HepG2 (cell line): ENCODE results near the gene FBXL13. TPM values are rescaled to one million over a fixed set of nuclear protein-coding genes. Genes with fewer than 3 reads are reported as not detected.

ENCODE experiments used
- ARHGAP35 ChIP-seq: sonication (generic); formaldehyde crosslinking; IDR thresholded peaks from 2 replicates; pipeline ENCODE4 v1.9.0; 2022; ENCODE audit warnings: mild to moderate bottlenecking, inconsistent platforms, moderate library complexity, missing genetic modification reagents, borderline replicate concordance
- CREM ChIP-seq, 2 experiments: sonication (generic) in 1 of 2; formaldehyde crosslinking in 1 of 2; IDR thresholded peaks; 2 replicates each; pipeline versions ENCODE4 v1.4.0 to v1.6.1; 2016 to 2020; ENCODE audit warnings: antibody characterized with exemption in 1 of 2, mild to moderate bottlenecking in 1 of 2, missing genetic modification reagents in 1 of 2
- ELF1 ChIP-seq: sonication (generic); formaldehyde crosslinking; IDR thresholded peaks from 2 replicates; pipeline ENCODE4 v1.4.0; 2020; ENCODE audit warnings: missing genetic modification reagents
- JARID2 ChIP-seq: sonication (generic); formaldehyde crosslinking; IDR thresholded peaks from 2 replicates; pipeline ENCODE4 v1.8.1; 2023; ENCODE audit warnings: missing genetic modification reagents, inconsistent platforms; ENCODE audit not compliant: insufficient replicate concordance
- KDM4B ChIP-seq: sonication (generic); formaldehyde crosslinking; IDR thresholded peaks from 2 replicates; pipeline ENCODE4 v1.4.0; 2020; ENCODE audit warnings: missing genetic modification reagents
- KLF6 ChIP-seq: IDR thresholded peaks from 2 replicates; pipeline ENCODE4 v1.8.0; 2016; ENCODE audit warnings: missing biosample characterization, missing genetic modification reagents
- MTA1 ChIP-seq: sonication (generic); formaldehyde crosslinking; IDR thresholded peaks from 2 replicates; pipeline ENCODE4 v1.4.0; 2020; ENCODE audit warnings: missing genetic modification reagents, mild to moderate bottlenecking, borderline replicate concordance
- NKX3-1 ChIP-seq: sonication (generic); formaldehyde crosslinking; IDR thresholded peaks from 2 replicates; pipeline ENCODE4 v1.5.0; 2020; ENCODE audit warnings: missing genetic modification reagents
- RBM22 ChIP-seq: fragments of 200-400 bp; formaldehyde crosslinking; optimal IDR thresholded peaks from 2 replicates; pipeline ENCODE3; 2017; ENCODE audit warnings: mild to moderate bottlenecking, low read length, moderate library complexity
- SMARCE1 ChIP-seq: fragments of 450-650 bp; IDR thresholded peaks from 2 replicates; pipeline ENCODE4 v1.6.1; 2017; ENCODE audit warnings: borderline replicate concordance
- TAF1 ChIP-seq: sonication (generic); formaldehyde crosslinking; IDR thresholded peaks from 2 replicates; pipeline ENCODE4 v1.4.0; 2020; ENCODE audit warnings: missing genetic modification reagents
- U2AF1 ChIP-seq: fragments of 200-400 bp; formaldehyde crosslinking; optimal IDR thresholded peaks from 2 replicates; pipeline ENCODE3; 2017; ENCODE audit warnings: mild to moderate bottlenecking, low read depth, low read length
- ZBTB3 ChIP-seq: sonication (generic); formaldehyde crosslinking; IDR thresholded peaks from 2 replicates; pipeline ENCODE4 v1.4.0; 2020; ENCODE audit warnings: low read depth, mild to moderate bottlenecking, moderate library complexity, missing genetic modification reagents, borderline replicate concordance
- ZNF335 ChIP-seq: sonication (generic); formaldehyde crosslinking; IDR thresholded peaks from 2 replicates; pipeline ENCODE4 v1.4.0; 2020; ENCODE audit warnings: missing genetic modification reagents
- ZNF33B ChIP-seq: sonication (generic); formaldehyde crosslinking; IDR thresholded peaks from 2 replicates; pipeline ENCODE4 v1.5.1; 2020; ENCODE audit warnings: mild to moderate bottlenecking, missing genetic modification reagents
- ZNF460 ChIP-seq: sonication (generic); formaldehyde crosslinking; IDR thresholded peaks from 2 replicates; pipeline ENCODE4 v1.5.1; 2020; ENCODE audit warnings: missing genetic modification reagents, mild to moderate bottlenecking, borderline replicate concordance
- polyA plus RNA-seq, 8 experiments: library from polyadenylated mRNA; depleted of rRNA in 3 of 8; stranded (reverse) in 7 of 8; unstranded in 1 of 8; fragments of >200 nt; fragmentation: Illumina TruSeq in 4 of 8; extraction: Trizol in 4 of 8; gene quantifications; 2 replicates each; pipeline versions ENCODE4 v1.2.1 to v1.2.3, GENCODE V29; 2011 to 2016; ENCODE audit warnings: low read depth in 4 of 8, missing spikeins in 1 of 8, mixed read lengths in 1 of 8; ENCODE audit not compliant: insufficient read depth in 1 of 8
- total RNA-seq, 5 experiments: library from RNA; depleted of rRNA; stranded (reverse); fragments of >200 nt; fragmentation: Illumina TruSeq; extraction: Trizol; gene quantifications; 2 replicates each; pipeline ENCODE4 v1.2.3, GENCODE V29; 2016; ENCODE audit warnings: low read depth in 1 of 5
- TF ChIP-seq, protein P1 (sequence below): sonication (generic); formaldehyde crosslinking; IDR thresholded peaks from 2 replicates; pipeline ENCODE4 v1.4.0; 2020; ENCODE audit warnings: mild to moderate bottlenecking, missing genetic modification reagents
- TF ChIP-seq, protein P2 (sequence below): IDR thresholded peaks from 2 replicates; pipeline ENCODE4 v1.6.1; 2016; ENCODE audit warnings: missing genetic modification reagents, missing compliant biosample characterization
- TF ChIP-seq, protein P3 (sequence below): IDR thresholded peaks from 2 replicates; pipeline ENCODE4 v1.6.1; 2016
- TF ChIP-seq, protein P4 (sequence below): sonication (generic); formaldehyde crosslinking; IDR thresholded peaks from 2 replicates; pipeline ENCODE4 v1.4.0; 2020; ENCODE audit warnings: missing genetic modification reagents
- TF ChIP-seq, protein P5 (sequence below): sonication (generic); formaldehyde crosslinking; IDR thresholded peaks from 2 replicates; pipeline ENCODE4 v1.4.0; 2020; ENCODE audit warnings: missing genetic modification reagents
- TF ChIP-seq, protein P6 (sequence below): sonication (generic); formaldehyde crosslinking; IDR thresholded peaks from 2 replicates; pipeline ENCODE4 v1.8.0; 2022; ENCODE audit warnings: mild to moderate bottlenecking, missing genetic modification reagents; ENCODE audit not compliant: insufficient replicate concordance

Gene FBXL13
- total and polyA plus RNA-seq, 2 of the 13 experiments (the other 11 are each of a cell fraction or from before 2014, with no cell fraction given) = 0.24 to 0.77 TPM

DNA sequence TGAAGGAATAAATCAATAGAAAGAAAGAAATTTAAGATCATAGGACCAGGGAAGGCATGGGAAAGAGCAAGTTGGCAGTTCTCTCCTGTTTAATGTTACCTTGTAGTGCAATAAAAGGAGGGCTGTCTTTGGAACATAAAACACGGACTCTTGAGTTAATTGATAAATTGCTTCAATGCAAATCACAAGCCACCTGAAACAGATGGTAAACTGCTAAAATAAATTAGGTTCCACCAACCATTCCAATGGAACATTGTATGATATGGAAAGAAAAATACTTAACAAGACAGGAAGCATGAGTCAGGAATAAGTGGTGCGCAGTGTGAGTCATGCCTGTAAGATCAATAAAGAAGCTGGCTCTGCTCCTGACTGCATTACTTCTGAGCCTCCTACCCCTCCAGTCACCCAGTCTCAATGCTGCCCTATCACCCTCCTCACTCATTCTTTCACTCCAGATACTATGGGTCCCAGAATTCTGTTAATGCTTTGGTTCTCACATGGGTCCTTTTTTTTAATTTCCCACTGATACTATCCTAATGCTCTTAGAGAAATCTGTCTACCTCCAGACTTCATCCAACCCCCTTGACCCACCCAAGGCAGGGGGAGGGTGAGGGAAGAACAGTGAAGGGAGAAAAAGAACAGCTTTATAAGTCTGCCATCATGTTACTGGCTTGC is 82.9 kb downstream of the FBXL13 start (continued):
- TF ChIP-seq, protein P1, sequence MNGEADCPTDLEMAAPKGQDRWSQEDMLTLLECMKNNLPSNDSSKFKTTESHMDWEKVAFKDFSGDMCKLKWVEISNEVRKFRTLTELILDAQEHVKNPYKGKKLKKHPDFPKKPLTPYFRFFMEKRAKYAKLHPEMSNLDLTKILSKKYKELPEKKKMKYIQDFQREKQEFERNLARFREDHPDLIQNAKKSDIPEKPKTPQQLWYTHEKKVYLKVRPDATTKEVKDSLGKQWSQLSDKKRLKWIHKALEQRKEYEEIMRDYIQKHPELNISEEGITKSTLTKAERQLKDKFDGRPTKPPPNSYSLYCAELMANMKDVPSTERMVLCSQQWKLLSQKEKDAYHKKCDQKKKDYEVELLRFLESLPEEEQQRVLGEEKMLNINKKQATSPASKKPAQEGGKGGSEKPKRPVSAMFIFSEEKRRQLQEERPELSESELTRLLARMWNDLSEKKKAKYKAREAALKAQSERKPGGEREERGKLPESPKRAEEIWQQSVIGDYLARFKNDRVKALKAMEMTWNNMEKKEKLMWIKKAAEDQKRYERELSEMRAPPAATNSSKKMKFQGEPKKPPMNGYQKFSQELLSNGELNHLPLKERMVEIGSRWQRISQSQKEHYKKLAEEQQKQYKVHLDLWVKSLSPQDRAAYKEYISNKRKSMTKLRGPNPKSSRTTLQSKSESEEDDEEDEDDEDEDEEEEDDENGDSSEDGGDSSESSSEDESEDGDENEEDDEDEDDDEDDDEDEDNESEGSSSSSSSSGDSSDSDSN (CRISPR knock-in tag) = no peak
- no peak for TF ChIP-seq ARHGAP35 (CRISPR knock-in tag)
- no peak for TF ChIP-seq ZNF33B (CRISPR knock-in tag)
- no peak for TF ChIP-seq RBM22
- no peak for TF ChIP-seq ELF1 (CRISPR knock-in tag)
- TF ChIP-seq, protein P2, sequence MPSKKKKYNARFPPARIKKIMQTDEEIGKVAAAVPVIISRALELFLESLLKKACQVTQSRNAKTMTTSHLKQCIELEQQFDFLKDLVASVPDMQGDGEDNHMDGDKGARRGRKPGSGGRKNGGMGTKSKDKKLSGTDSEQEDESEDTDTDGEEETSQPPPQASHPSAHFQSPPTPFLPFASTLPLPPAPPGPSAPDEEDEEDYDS (CRISPR knock-in tag) = no peak
- TF ChIP-seq SMARCE1 = 0 out of 2 replicates have a peak, but pooled peaks have one; percentile 30
- peak; percentile 20; the same call in 1 of the 2 replicates for TF ChIP-seq KLF6 (CRISPR knock-in tag)
- TF ChIP-seq MTA1 (CRISPR knock-in tag) = no peak
- TF ChIP-seq, protein P3, sequence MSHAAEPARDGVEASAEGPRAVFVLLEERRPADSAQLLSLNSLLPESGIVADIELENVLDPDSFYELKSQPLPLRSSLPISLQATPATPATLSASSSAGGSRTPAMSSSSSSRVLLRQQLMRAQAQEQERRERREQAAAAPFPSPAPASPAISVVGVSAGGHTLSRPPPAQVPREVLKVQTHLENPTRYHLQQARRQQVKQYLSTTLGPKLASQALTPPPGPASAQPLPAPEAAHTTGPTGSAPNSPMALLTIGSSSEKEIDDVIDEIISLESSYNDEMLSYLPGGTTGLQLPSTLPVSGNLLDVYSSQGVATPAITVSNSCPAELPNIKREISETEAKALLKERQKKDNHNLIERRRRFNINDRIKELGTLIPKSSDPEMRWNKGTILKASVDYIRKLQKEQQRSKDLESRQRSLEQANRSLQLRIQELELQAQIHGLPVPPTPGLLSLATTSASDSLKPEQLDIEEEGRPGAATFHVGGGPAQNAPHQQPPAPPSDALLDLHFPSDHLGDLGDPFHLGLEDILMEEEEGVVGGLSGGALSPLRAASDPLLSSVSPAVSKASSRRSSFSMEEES (CRISPR knock-in tag) = no peak
- TF ChIP-seq, protein P4, sequence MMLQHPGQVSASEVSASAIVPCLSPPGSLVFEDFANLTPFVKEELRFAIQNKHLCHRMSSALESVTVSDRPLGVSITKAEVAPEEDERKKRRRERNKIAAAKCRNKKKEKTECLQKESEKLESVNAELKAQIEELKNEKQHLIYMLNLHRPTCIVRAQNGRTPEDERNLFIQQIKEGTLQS (CRISPR knock-in tag) = no peak; the same call in 1 of the 2 replicates
- no peak for TF ChIP-seq KDM4B (CRISPR knock-in tag)
- TF ChIP-seq ZNF460 = no peak
- TF ChIP-seq, protein P5, sequence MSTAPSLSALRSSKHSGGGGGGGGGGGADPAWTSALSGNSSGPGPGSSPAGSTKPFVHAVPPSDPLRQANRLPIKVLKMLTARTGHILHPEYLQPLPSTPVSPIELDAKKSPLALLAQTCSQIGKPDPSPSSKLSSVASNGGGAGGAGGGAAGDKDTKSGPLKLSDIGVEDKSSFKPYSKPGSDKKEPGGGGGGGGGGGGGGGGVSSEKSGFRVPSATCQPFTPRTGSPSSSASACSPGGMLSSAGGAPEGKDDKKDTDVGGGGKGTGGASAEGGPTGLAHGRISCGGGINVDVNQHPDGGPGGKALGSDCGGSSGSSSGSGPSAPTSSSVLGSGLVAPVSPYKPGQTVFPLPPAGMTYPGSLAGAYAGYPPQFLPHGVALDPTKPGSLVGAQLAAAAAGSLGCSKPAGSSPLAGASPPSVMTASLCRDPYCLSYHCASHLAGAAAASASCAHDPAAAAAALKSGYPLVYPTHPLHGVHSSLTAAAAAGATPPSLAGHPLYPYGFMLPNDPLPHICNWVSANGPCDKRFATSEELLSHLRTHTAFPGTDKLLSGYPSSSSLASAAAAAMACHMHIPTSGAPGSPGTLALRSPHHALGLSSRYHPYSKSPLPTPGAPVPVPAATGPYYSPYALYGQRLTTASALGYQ = no peak
- no peak for TF ChIP-seq ZBTB3
- TF ChIP-seq U2AF1 = no peak
- TF ChIP-seq NKX3-1 (CRISPR knock-in tag) = no peak
- TF ChIP-seq CREM (IDR thresholded peaks at IDR 0.05) = no peak
- no peak for TF ChIP-seq CREM (CRISPR knock-in tag; IDR thresholded peaks at IDR 0.05)
- TF ChIP-seq, protein P6, sequence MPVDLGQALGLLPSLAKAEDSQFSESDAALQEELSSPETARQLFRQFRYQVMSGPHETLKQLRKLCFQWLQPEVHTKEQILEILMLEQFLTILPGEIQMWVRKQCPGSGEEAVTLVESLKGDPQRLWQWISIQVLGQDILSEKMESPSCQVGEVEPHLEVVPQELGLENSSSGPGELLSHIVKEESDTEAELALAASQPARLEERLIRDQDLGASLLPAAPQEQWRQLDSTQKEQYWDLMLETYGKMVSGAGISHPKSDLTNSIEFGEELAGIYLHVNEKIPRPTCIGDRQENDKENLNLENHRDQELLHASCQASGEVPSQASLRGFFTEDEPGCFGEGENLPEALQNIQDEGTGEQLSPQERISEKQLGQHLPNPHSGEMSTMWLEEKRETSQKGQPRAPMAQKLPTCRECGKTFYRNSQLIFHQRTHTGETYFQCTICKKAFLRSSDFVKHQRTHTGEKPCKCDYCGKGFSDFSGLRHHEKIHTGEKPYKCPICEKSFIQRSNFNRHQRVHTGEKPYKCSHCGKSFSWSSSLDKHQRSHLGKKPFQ (CRISPR knock-in tag) = no peak
- TF ChIP-seq TAF1 (CRISPR knock-in tag) = no peak
- TF ChIP-seq JARID2 = no peak
- TF ChIP-seq ZNF335 (CRISPR knock-in tag) = no peak
